Effector memory CD4-positive, alpha-beta T cell (primary cell): ENCODE results near the gene SH2D2A.

Experiments used
- DNase-seq, 3 donors: peaks; one replicate each; pipeline ENCODE4 v3.0.0-alpha.2; 2020
- H3K27ac ChIP-seq: 2 replicates; pipeline ENCODE4 v1.7.0; 2013; ENCODE audit warnings: mild to moderate bottlenecking, low read length, moderate library complexity; ENCODE audit not compliant: insufficient read depth, poor library complexity, severe bottlenecking
- H3K27me3 ChIP-seq: replicated peaks from 2 replicates; pipeline ENCODE4 v1.7.0; 2013; ENCODE audit warnings: mild to moderate bottlenecking, low read length; ENCODE audit not compliant: insufficient read depth, control insufficient read depth, poor library complexity, severe bottlenecking
- H3K36me3 ChIP-seq: 2 replicates; pipeline ENCODE4 v1.7.0; 2013; ENCODE audit warnings: mild to moderate bottlenecking, low read length, moderate library complexity; ENCODE audit not compliant: control insufficient read depth, insufficient read depth
- H3K4me1 ChIP-seq: 2 replicates; pipeline ENCODE4 v1.7.0; 2013; ENCODE audit warnings: low read length, mild to moderate bottlenecking; ENCODE audit not compliant: control insufficient read depth, insufficient read depth, poor library complexity, severe bottlenecking
- H3K4me3 ChIP-seq: 2 replicates; pipeline ENCODE4 v1.7.0; 2013; ENCODE audit warnings: low read length, low read depth, mild to moderate bottlenecking; ENCODE audit not compliant: insufficient read depth, poor library complexity, severe bottlenecking
- H3K9me3 ChIP-seq: 2 replicates; pipeline ENCODE4 v1.7.0; 2013; ENCODE audit warnings: mild to moderate bottlenecking, low read length, moderate library complexity; ENCODE audit not compliant: control insufficient read depth

Gene SH2D2A

DNA sequence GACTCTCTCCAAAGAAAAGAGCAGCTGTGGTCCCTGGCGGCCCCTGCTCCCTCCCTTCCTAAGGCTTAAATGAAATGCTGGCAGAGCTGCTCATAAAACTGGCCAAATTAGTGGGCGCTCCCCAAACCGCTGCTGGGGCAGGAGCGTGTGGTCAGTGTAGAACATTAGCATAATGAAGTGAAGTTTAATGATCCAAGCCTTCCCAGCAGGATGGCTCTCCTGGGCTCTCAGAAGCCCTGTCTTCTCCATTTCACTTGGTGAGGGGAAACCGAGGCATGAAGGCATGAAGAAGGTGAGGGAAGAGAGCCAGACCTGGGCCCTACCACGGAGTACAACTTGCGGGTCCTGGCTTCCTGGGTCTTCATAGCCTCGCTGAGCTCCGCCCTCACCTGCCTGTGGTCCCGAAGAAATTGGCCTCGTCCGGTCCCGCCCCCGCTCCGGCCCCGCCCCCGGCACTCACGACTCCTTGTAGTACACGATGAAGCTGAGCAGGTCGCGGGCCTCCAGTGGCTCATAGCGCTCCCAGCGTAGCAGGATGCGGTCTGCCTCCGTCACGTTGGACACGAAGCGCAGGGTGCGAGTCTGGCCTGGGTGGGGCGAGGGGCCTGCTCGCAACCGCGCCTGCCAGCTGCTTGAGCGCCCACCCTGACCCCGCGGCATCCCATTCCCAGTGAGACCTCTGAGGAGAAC lies 32.0 kb upstream of the SH2D2A start:
- Histone ChIP-seq H3K9me3 (no peaks in the 10 kb centered on the region), H3K27ac (no peak overlapping the region), H3K4me3 (no peak overlapping the region)

GRCh38 chr1:156847591-156848460 lies 31.2 kb upstream of the SH2D2A start:
- H3K27ac ChIP-seq = no peak overlapping the region

More for the DNA sequence above, 32.0 kb upstream of the SH2D2A start:
- Histone ChIP-seq H3K4me1 (peaks cover 23% of the 10 kb centered on the region), H3K36me3 (no peaks in the 10 kb centered on the region), H3K27me3 (peaks cover 8% of the 10 kb centered on the region)
- peak; percentile 52 to 63 (median 53) for DNase-seq

GRCh38 chr1:156846643-156847042 lies 30.0 kb upstream of the SH2D2A start:
- Histone ChIP-seq H3K4me1 (peaks cover 23% of the 10 kb centered on the region), H3K27me3 (peaks cover 12% of the 10 kb centered on the region), H3K9me3 (no peaks in the 10 kb centered on the region), H3K27ac (no peak overlapping the region), H3K4me3 (no peak overlapping the region), H3K36me3 (no peaks in the 10 kb centered on the region)
- DNase-seq = no peak

More at GRCh38 chr1:156847591-156848460, 31.2 kb upstream of the SH2D2A start:
- H3K36me3 ChIP-seq = no peaks in the 10 kb centered on the region
- no peak for DNase-seq
- peaks cover 23% of the 10 kb centered on the region for H3K4me1 ChIP-seq
- H3K27me3 ChIP-seq = peaks cover 12% of the 10 kb centered on the region
- no peaks in the 10 kb centered on the region for H3K9me3 ChIP-seq
- H3K4me3 ChIP-seq = no peak overlapping the region

DNA sequence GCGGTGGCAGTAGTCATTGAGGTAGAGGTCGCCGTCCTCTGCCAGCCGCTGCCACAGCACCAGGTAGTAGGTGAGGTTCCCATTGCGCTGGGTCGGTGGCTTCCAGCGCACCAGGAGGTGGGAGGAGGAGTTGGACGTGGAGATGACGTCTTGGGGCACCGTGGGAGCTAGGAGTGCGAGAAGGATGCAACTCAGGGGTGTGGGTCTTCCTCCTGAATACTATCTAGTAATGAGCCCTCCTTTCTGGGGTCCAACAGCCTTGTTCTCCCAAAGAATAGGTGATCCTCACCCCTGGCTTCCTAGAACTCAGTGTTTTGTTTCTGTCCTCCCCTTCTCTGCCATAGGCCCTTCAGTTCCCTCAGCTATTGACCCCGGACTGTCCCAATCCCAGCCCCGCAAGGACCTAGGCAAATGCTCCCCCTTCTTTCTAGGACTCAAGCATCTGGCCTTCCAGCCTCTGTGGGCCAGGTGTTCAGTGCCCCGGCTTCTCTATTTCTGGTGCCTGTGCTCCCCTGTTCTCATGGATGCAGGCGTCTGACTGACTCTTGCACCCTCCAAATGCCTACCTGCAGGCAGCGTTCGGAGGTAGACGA lies 29.4 kb upstream of the SH2D2A start:
- no peak overlapping the region for H3K4me3 ChIP-seq
- DNase-seq = no peak
- H3K9me3 ChIP-seq = no peaks in the 10 kb centered on the region
- no peak overlapping the region for H3K27ac ChIP-seq
- no peaks in the 10 kb centered on the region for H3K36me3 ChIP-seq
- H3K27me3 ChIP-seq = peaks cover 12% of the 10 kb centered on the region
- peaks cover 23% of the 10 kb centered on the region for H3K4me1 ChIP-seq

DNA sequence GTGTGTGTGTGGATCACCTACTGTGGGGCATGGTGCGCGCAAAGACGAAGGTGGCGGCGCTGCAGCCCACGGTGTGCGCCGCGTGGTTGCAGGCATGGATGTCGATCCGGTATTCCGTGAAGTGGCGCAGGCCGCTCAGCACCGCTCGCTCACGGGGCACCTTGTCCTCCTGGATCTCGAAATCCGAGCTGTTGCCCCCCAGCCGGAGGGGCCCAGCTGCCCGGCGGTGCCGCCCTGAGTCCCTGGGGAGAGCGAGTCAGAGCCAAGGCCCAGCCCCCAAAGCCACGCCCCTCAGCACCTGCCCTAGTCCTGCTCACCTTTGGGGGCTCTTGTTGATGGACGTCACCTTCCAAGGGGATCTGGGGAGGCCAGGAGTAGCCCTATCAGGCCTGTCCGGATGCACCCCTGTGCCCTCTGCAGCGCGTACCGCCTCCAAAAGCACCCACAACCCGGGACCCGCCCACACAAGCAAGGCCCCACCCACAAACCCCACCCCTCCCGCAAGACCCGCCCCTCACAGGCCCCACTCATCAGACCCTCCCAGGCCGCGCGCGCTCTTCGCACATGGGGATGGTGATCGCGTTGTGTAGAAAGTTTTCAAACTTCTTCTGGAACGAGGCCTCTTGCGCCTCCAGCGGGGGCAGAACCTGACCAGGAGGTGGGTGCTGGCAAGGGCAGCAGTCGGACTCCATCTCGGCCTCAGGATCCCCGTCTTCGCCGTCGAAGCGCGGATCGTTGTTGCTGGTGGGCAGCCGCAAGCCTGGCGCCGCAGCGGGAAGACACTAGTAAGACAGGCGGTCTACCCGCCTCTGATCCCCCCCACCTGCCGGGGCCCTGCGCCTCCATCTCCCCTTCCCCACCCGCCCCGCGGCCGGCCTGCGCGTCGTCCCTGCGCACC lies 28.7 kb upstream of the SH2D2A start:
- Histone ChIP-seq H3K27me3 (peaks cover 12% of the 10 kb centered on the region), H3K4me3 (peak overlapping the region; percentile 28), H3K27ac (no peak overlapping the region), H3K4me1 (peaks cover 23% of the 10 kb centered on the region), H3K36me3 (no peaks in the 10 kb centered on the region), H3K9me3 (no peaks in the 10 kb centered on the region)
- DNase-seq = peak in 2 of 3 donors; percentile 17

GRCh38 chr1:156844638-156845037 lies 28.0 kb upstream of the SH2D2A start:
- DNase-seq = no peak
- no peak overlapping the region for H3K27ac ChIP-seq
- peaks cover 23% of the 10 kb centered on the region for H3K4me1 ChIP-seq
- H3K27me3 ChIP-seq = peaks cover 12% of the 10 kb centered on the region
- no peaks in the 10 kb centered on the region for H3K36me3 ChIP-seq
- H3K4me3 ChIP-seq = no peak overlapping the region
- H3K9me3 ChIP-seq = no peaks in the 10 kb centered on the region

DNA sequence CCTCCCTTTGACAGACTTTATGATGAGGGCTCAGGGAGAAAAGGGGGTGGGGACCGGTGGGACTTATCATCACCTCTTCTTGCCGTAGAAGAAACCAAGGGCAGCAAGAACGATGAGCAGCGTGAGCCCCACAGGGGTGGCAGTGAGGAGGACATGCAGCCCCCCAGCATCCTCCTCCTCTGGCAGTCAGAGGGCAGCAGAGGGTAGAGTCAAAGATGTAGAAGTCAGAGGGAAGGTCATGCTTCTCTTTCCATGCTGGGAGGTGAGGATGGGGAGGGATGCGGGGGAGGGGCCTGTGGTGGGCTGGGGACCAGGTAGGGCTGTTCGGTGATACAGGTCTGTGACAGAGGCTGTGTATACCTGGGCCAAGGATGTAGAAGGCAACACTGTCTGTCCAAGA lies 27.5 kb upstream of the SH2D2A start:
- no peak overlapping the region for H3K27ac ChIP-seq
- no peaks in the 10 kb centered on the region for H3K9me3 ChIP-seq
- H3K27me3 ChIP-seq = peaks cover 12% of the 10 kb centered on the region

GRCh38 chr1:156842618-156843300 lies 26.1 kb upstream of the SH2D2A start:
- DNase-seq = no peak
- Histone ChIP-seq H3K9me3 (no peaks in the 10 kb centered on the region), H3K4me3 (no peak overlapping the region), H3K4me1 (peaks cover 9% of the 10 kb centered on the region), H3K36me3 (no peaks in the 10 kb centered on the region), H3K27ac (no peak overlapping the region), H3K27me3 (peaks cover 12% of the 10 kb centered on the region)

More for the DNA sequence above, 27.5 kb upstream of the SH2D2A start:
- Histone ChIP-seq H3K36me3 (no peaks in the 10 kb centered on the region), H3K4me1 (peaks cover 21% of the 10 kb centered on the region), H3K4me3 (no peak overlapping the region)
- DNase-seq = no peak

DNA sequence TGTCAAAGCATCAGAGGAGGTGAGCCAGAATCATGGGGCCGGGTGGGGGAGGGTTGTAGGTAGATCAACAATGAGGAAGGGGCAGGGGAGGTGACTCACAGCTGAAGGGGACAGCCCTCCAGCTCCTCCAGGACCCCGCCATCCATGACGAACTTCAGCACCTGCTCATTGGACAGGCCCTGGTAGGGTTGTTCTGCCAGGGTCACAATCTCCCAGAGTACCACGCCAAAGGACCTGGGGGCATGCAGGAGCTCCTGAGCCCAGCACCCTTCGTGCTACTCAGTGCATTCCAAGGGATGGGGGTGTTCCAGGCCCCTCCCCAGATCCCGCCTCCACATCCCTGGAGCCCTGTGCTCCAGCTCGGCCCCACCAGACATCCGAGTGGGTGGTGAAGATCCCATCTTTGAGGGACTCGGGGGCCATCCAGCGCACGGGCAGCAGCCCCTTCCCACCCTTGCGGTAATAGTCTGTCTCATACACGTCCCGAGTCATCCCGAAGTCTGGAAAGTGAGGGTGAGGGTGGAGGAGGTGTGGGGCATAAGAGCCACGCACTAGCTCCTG lies 24.7 kb upstream of the SH2D2A start:
- H3K9me3 ChIP-seq = no peaks in the 10 kb centered on the region
- DNase-seq = no peak
- no peaks in the 10 kb centered on the region for H3K36me3 ChIP-seq
- H3K4me3 ChIP-seq = no peak overlapping the region
- H3K27ac ChIP-seq = no peak overlapping the region
- peaks cover 9% of the 10 kb centered on the region for H3K4me1 ChIP-seq
- peaks cover 12% of the 10 kb centered on the region for H3K27me3 ChIP-seq
